GM19397 (cell line): Measurements from ENCODE around the gene MYOZ1.
"Not testable (repeated sequence)": the region's sequence is repeated elsewhere in the genome, so short reads cannot be mapped to it uniquely, and the experiment has no call there.

Experiments used
- ATAC-seq: cut with Tn5 transposase; IDR thresholded peaks from one replicate; pipeline ENCODE4 v1.9.1; 2021; ENCODE audit warnings: mild to moderate bottlenecking, moderate library complexity; ENCODE audit not compliant: unreplicated experiment

MYOZ1 gene

DNA sequence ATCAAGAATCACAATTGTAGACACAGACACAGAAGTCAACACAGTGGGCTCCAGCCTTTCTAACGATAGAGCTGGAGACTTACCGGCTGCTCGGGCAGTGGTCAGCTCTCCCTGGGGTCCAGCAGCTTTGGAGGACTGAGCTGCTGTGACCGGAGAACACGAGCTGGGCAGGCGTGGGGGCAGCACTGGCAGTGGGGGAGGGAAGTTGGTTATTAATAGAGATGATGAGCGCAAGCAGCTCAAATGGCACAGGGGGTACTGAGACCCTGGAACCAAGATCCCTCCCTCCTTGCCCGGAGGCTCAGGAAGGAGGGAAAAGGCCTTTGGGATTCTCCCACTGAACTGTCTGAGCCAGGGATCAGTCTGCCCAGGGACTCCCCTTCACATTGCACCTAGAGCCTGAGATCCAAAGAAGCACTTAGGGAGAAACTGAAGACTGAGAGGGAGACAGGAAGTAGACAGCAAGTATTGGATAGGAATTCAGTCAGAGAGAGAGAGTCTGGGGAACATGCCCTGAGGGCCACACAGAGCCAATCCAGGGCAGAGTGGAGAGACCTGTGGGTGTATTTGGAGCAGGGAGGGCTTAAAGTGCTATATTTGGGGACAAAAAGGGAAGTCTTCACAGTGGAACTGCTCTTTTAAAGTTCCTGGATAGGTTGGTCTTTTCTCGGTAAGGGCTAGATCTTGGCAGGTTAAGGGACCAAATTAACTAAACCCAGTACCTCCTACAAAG lies at the start of gene MYOZ1:
MYOZ1 (minus strand) TSS at position 147 of the 733 bp plus-strand sequence. CDS start 1,457 bp downstream, outside the sequence.
- no peak for ATAC-seq

DNA sequence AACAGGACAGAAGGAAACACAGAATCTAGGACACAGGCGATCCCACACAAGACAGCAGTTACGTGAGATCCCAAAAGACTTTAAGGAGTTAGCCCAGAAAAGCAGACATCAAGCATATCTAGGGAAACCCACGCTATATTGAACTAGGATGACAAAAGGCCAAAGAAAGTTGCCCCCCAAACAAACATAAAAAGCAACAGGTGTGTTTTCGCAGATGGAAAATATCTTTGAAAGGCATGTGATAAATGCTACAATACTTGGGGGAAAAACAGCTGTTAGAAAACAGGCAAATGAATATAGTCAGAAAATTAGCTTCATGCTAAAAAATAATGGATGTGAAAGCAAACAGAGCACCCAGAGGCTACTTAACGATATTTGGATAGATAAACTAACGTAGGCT lies 49.5 kb upstream of the MYOZ1 start:
- not testable (repeated sequence) for ATAC-seq

- ATAC-seq = not testable (repeated sequence)
Observed at GRCh38 chr10:73689596-73689995, 48.3 kb upstream of the MYOZ1 start.

GRCh38 chr10:73687641-73688040 lies 46.4 kb upstream of the MYOZ1 start:
- not testable (repeated sequence) for ATAC-seq

- ATAC-seq = not testable (repeated sequence)
Observed at GRCh38 chr10:73674546-73674945, 33.3 kb upstream of the MYOZ1 start.

- ATAC-seq = not testable (repeated sequence)
Observed at GRCh38 chr10:73668378-73668777, 27.1 kb upstream of the MYOZ1 start.

GRCh38 chr10:73666153-73666809 lies 25.0 kb upstream of the MYOZ1 start:
- not testable (repeated sequence) for ATAC-seq

DNA sequence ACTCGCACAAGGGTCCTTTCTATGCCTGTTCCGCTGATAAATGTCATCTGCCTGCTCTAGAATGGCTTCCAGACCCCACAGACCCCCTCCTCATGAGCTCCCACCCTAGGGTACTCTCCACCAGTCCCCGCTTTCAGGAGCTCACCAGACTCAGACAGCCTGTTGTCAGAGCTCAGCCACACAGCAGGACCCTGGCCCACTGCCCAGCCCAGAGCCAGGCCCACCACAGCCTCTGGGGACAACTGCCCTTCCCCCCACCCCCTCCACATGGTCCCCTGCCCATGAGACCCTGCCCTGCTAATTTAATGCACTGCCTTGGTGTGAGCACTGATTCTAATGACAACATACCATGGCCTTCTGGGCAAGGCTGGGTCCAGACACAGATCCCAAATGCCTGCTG lies 24.3 kb upstream of the MYOZ1 start:
- ATAC-seq = not testable (repeated sequence)

DNA sequence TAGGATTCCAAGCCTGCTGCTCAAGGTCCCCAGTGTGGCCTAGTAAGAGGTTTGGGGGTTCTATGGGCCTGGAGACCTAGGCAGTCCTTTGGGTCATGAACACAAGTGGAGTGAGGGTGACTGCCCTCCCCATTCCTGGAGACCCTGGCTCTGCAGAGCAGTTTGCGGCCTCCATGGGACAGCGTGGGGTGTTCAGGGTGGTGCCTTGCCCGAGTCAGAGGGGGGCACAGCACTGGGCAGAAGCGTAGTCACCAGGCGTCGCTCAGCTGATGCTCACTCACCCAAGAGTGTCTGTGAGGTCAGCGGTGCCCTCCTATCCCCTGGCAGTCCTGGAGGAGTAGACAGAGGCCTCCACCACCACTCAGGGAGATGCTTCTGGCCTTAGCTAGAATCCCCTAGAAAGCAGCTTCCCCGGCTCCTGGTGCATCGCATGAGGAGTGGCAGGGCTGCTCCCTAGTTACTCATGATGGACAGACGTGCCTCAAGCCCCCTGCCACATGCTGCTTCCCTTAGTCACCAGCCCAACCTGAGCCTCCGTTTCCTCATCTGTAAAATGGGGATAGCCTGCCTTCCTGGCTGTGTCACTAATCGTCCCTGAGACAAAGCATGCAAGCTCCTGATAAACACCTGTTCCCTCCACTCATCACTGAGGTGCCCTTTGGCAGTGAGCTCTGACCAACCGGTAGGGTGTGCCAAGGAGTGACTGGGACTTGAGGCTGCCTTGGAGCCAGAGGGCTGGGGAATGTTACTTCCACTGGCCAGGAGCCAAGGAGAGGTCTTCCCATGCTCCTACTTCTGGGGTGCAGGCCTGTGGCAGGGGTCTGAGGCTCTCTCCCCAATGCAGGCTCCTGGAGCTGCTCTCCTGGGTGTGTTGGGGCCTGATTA lies 23.1 kb upstream of the MYOZ1 start:
- ATAC-seq = not testable (repeated sequence)

DNA sequence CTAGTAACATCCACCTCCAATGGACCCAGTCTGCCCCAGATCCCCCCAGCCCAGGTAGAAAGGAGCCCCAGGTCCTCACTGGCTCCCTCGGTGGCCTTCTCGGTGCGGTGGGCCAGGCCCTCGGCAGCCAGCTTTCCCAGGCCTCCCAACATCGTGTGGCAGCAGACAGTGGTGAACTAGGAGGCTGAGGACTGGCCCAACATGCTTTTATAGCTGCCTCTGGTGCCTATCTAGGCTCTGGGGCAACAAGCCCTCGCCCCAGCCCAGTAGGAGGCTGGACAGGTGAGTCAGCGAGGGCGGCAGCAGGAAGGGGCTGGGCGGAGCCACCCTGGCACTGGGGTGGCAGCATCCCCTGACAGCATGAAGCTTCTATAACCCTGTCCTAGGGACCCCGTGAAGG lies 22.3 kb upstream of the MYOZ1 start:
- ATAC-seq = not testable (repeated sequence)

GRCh38 chr10:73662705-73663104 lies 21.4 kb upstream of the MYOZ1 start:
- not testable (repeated sequence) for ATAC-seq

DNA sequence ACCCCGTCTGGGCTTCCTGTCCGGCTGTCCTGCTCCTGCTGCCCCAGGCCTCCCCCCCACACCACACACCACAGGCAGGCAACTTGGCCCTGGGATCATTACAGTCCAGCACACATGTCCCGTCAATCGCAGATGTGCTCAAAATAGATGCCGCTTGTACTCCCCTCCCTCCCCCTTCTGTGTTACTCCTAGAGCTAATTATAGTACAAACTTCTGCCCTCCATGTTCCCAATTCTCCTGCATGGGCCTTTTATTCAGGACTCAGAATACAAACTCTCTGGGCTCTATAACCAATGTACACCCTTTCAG lies 14.7 kb upstream of the MYOZ1 start, which contains the start of gene SYNPO2L:
SYNPO2L (minus strand) TSS at position 40 of the 309 bp plus-strand sequence. CDS start 107 bp downstream, outside the sequence.
- ATAC-seq = no peak

DNA sequence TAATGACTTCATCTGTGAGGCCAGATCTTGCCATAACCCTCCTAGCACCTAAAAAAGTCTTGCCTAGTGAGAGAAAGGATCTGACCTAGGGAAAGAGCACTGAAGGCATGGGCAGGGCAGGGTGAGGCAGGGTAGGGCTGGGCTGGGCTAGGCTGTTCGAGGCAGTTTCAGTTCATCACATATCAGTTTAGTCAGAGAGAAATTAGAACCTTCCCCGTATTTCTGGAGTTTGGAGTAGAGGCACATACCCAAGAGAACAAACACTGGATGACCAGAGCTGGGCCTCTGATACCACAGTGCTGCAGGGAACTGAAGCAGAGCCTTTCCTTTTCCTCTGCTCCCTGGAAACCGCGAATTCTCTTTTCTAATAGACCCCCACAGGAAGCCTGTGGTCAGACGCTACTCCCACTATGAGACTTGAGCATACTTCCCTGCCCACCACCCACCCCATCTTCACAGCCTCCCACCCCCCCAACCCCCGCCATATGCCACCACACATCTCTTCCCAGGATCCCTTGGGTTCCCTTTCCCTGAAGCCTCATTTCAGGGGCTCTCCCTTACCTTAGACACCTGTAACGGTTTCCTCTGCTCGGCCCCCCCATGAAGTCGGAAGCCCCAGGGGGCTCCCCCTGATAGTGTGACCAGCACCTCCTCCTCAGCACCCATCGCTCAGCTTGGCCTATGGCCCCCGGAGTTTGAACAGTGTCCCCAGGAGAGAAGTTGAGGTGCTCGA lies 14.1 kb upstream of the MYOZ1 start:
- no peak for ATAC-seq

- ATAC-seq = no peak
Observed at GRCh38 chr10:73653701-73654100, 12.4 kb upstream of the MYOZ1 start.

DNA sequence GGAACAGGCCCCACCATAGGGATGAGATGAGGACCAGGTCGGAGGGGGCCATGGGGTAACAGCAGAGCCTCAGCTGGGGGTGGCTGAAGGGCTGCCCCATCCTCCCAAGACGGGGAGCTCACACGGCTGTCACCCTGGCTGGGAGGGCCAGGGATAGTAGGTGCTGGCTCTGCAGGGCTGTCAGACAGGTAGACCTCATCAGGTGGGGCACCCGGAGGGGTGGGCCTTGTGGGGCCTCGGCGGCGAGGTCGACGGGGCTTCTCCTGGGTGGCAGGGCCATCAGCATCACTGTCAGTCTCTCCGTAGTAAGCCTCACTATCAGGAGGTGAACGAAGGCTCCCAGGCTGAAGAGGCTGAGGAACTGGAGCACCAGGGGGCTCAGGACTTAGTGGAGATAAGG lies 11.9 kb upstream of the MYOZ1 start:
- ATAC-seq = no peak

- ATAC-seq = no peak
Observed at GRCh38 chr10:73650537-73651331, 9.5 kb upstream of the MYOZ1 start.

GRCh38 chr10:73649876-73650536 lies 8.7 kb upstream of the MYOZ1 start:
- ATAC-seq = no peak

- ATAC-seq = no peak
Observed at GRCh38 chr10:73648975-73649829, 7.9 kb upstream of the MYOZ1 start.
